Measurements from ENCODE around the gene LHX5.

DNA sequence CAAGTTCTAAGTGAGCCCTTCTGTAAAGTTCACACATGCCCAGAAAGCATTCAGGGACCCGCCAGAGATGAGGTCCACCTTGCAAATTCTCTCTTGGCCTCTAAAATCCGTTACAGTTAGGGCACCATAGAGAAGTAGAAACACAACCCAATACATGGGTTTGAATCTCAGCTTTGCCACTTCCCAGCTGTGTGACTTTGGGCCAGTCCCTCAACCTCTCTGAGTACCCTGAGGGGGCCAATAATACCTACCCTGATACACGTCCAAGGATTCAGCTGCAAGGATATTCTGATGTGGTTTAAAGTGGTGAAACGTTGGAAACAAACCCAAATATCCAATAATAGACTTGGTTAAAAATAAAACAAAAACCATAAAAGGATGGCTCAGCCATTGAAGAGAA is 11.7 kb downstream of the LHX5 start:
- TF ChIP-seq, protein P1, sequence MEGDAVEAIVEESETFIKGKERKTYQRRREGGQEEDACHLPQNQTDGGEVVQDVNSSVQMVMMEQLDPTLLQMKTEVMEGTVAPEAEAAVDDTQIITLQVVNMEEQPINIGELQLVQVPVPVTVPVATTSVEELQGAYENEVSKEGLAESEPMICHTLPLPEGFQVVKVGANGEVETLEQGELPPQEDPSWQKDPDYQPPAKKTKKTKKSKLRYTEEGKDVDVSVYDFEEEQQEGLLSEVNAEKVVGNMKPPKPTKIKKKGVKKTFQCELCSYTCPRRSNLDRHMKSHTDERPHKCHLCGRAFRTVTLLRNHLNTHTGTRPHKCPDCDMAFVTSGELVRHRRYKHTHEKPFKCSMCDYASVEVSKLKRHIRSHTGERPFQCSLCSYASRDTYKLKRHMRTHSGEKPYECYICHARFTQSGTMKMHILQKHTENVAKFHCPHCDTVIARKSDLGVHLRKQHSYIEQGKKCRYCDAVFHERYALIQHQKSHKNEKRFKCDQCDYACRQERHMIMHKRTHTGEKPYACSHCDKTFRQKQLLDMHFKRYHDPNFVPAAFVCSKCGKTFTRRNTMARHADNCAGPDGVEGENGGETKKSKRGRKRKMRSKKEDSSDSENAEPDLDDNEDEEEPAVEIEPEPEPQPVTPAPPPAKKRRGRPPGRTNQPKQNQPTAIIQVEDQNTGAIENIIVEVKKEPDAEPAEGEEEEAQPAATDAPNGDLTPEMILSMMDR (IDR thresholded peaks at IDR 0.05) = no peak
- no peak for TF ChIP-seq POLR2A (IDR thresholded peaks at IDR 0.05)
